Peyer's patch (tissue), 4 donors: ENCODE data around the gene ITPR1. TPM values are rescaled to one million over a fixed set of nuclear protein-coding genes. Genes with fewer than 3 reads are reported as not detected.

ENCODE experiments used
- DNase-seq, 3 donors: peaks; one replicate each; pipeline ENCODE4 v3.0.0-alpha.2; 2017 to 2019
- H3K27ac ChIP-seq, 4 donors: fragments of 200-600 bp; sonication (generic); one replicate each; pipeline ENCODE4 v1.5.1; 2016 to 2019
- H3K27me3 ChIP-seq, 2 donors: fragments of 200-600 bp; sonication (generic); one replicate each; pipeline ENCODE4 v1.5.1; 2019
- H3K36me3 ChIP-seq, 3 donors: fragments of 200-600 bp; sonication (generic); one replicate each; pipeline ENCODE4 v1.5.1; 2016 to 2019
- H3K4me1 ChIP-seq, 4 donors: fragments of 200-600 bp; sonication (generic); one replicate each; pipeline ENCODE4 v1.5.1; 2016 to 2019
- H3K4me3 ChIP-seq, 4 donors: fragments of 200-600 bp; sonication (generic); 1 replicate in 3 of 4; 2 replicates in 1 of 4; pipeline ENCODE4 v1.5.1; 2016 to 2019; ENCODE audit warnings: mild to moderate bottlenecking in 1 of 4
- H3K9me3 ChIP-seq, 4 donors: fragments of 200-600 bp; sonication (generic); one replicate each; pipeline ENCODE4 v1.5.1; 2016 to 2019; ENCODE audit warnings: mild to moderate bottlenecking in 1 of 4
- CTCF ChIP-seq, 6 experiments: fragments of 450-650 bp in 4 of 6; fragments of 200-600 bp in 2 of 6; sonication (generic) in 1 of 6; IDR thresholded peaks; one replicate each; pipeline ENCODE4 v1.5.1; 2017 to 2019; ENCODE audit warnings: antibody characterized with exemption in 6 of 6, mild to moderate bottlenecking in 3 of 6, moderate library complexity in 1 of 6
- POLR2A ChIP-seq, 2 donors: fragments of 450-650 bp; IDR thresholded peaks; one replicate each; pipeline ENCODE4 v1.5.1; 2017; ENCODE audit warnings: antibody characterized with exemption in 2 of 2, mild to moderate bottlenecking in 2 of 2, moderate library complexity in 2 of 2
- total RNA-seq, 4 donors: library from RNA; depleted of rRNA; stranded (reverse); fragments of >200 nt; gene quantifications; one replicate each; pipeline ENCODE4 v1.1.0, GENCODE V29; 2016

The ITPR1 gene
- total RNA-seq, 4 donors from 2014 or later: 13.3 to 142 (median 22.7) TPM

- TF ChIP-seq POLR2A (IDR thresholded peaks at IDR 0.05) (no peak), CTCF (IDR thresholded peaks at IDR 0.05) (no peak)
- DNase-seq: peak in 2 of 3 donors; percentile 35 to 62
- Histone ChIP-seq H3K9me3 (no peaks in the 10 kb centered on the region), H3K4me3 (peak overlapping the region in 3 of 4 donors; percentile 14 to 27 (median 27)), H3K27ac (peak overlapping the region; percentile 62 to 80 (median 76)), H3K27me3 (no peaks in the 10 kb centered on the region), H3K4me1 (peaks cover 0 to 27% (median 18%) of the 10 kb centered on the region in 4 donors), H3K36me3 (no peaks in the 10 kb centered on the region)
Measured at GRCh38 chr3:4504340-4505261, 11.5 kb downstream of the ITPR1 start.

- H3K36me3 ChIP-seq: no peaks in the 10 kb centered on the region
- peaks cover 0 to 27% (median 18%) of the 10 kb centered on the region in 4 donors for H3K4me1 ChIP-seq
- no peak for DNase-seq
- no peaks in the 10 kb centered on the region for H3K9me3 ChIP-seq
- no peaks in the 10 kb centered on the region for H3K27me3 ChIP-seq
- TF ChIP-seq CTCF (IDR thresholded peaks at IDR 0.05): no peak
- TF ChIP-seq POLR2A (IDR thresholded peaks at IDR 0.05): no peak
- H3K27ac ChIP-seq: peak overlapping the region in 2 of 4 donors; percentile 76
- H3K4me3 ChIP-seq: no peak overlapping the region
Measured at GRCh38 chr3:4505688-4506558, 12.8 kb downstream of the ITPR1 start.

- peaks cover 0 to 27% (median 18%) of the 10 kb centered on the region in 4 donors for H3K4me1 ChIP-seq
- no peak overlapping the region for H3K4me3 ChIP-seq
- no peak for DNase-seq
- TF ChIP-seq CTCF (IDR thresholded peaks at IDR 0.05): no peak
- TF ChIP-seq POLR2A (IDR thresholded peaks at IDR 0.05): no peak
- H3K27ac ChIP-seq: no peak overlapping the region
- no peaks in the 10 kb centered on the region for H3K27me3 ChIP-seq
- H3K36me3 ChIP-seq: no peaks in the 10 kb centered on the region
- H3K9me3 ChIP-seq: no peaks in the 10 kb centered on the region
Measured at GRCh38 chr3:4506559-4507023, 13.4 kb downstream of the ITPR1 start.

- Histone ChIP-seq H3K4me3 (no peak overlapping the region), H3K27me3 (no peaks in the 10 kb centered on the region), H3K9me3 (no peaks in the 10 kb centered on the region), H3K4me1 (peaks cover 0 to 27% (median 18%) of the 10 kb centered on the region in 4 donors), H3K27ac (peak overlapping the region in 1 of 4 donors; percentile 2), H3K36me3 (no peaks in the 10 kb centered on the region)
- TF ChIP-seq CTCF (IDR thresholded peaks at IDR 0.05) (no peak), POLR2A (IDR thresholded peaks at IDR 0.05) (no peak)
- no peak for DNase-seq
Measured at GRCh38 chr3:4507024-4507596, 14.0 kb downstream of the ITPR1 start.
